Right lobe of liver (tissue), 6 donors: ENCODE data around the gene KLC1. TPM values are rescaled to one million over a fixed set of nuclear protein-coding genes. Genes with fewer than 3 reads are reported as not detected.

ENCODE experiments used
- ATAC-seq, 4 donors: fragments of 200-7000 bp; cut with Tn5 transposase; one replicate each; pipeline ENCODE4 v1.9.1; 2020; ENCODE audit warnings: mild to moderate bottlenecking in 4 of 4, moderate library complexity in 4 of 4
- DNase-seq, 3 donors: peaks; one replicate each; pipeline ENCODE4 v3.0.0-alpha.2; 2020
- H3K27ac ChIP-seq, 3 donors: fragments of 200-600 bp; one replicate each; pipeline ENCODE4 v1.8.0; 2022
- H3K27me3 ChIP-seq, 2 donors: fragments of 200-600 bp; one replicate each; pipeline ENCODE4 v1.8.0; 2022
- H3K36me3 ChIP-seq, 4 donors: fragments of 200-600 bp; sonication (generic) in 1 of 4; one replicate each; pipeline versions ENCODE4 v1.5.1 to v1.8.0; 2017 to 2022; ENCODE audit warnings: control low read depth in 1 of 4
- H3K4me1 ChIP-seq, 4 donors: fragments of 200-600 bp; sonication (generic) in 1 of 4; one replicate each; pipeline versions ENCODE4 v1.5.1 to v1.8.0; 2017 to 2022; ENCODE audit warnings: control low read depth in 1 of 4
- H3K4me3 ChIP-seq, 3 donors: fragments of 200-600 bp; one replicate each; pipeline ENCODE4 v1.8.0; 2022
- H3K9me3 ChIP-seq, 4 donors: fragments of 200-600 bp; sonication (generic) in 1 of 4; one replicate each; pipeline versions ENCODE4 v1.5.1 to v1.8.0; 2017 to 2022; ENCODE audit warnings: control low read depth in 1 of 4
- CTCF ChIP-seq, 4 donors: fragments of 200-600 bp in 3 of 4; fragments of 450-650 bp in 1 of 4; IDR thresholded peaks; one replicate each; pipeline versions ENCODE4 v1.5.1 to v1.8.0; 2016 to 2022; ENCODE audit warnings: antibody characterized with exemption in 4 of 4, mild to moderate bottlenecking in 2 of 4
- POLR2A ChIP-seq: fragments of 450-650 bp; IDR thresholded peaks from one replicate; pipeline ENCODE4 v1.6.1; 2017; ENCODE audit warnings: antibody characterized with exemption, mild to moderate bottlenecking
- WGBS: methylation state at CpG from one replicate; pipeline ENCODE4 v1.1.6; 2018; ENCODE audit warnings: low coverage, low lambda C conversion rate; ENCODE audit not compliant: insufficient coverage; ENCODE audit errors: missing lambda C conversion rate; 5-methylcytosine and 5-hydroxymethylcytosine counted together
- intact Hi-C, 2 donors: fragments of 100-400 bp; cut with DNase I; formaldehyde crosslinking; loops; one replicate each; pipeline versions ENCODE4 v1.11.2 to v1.14.1; 2022
- total RNA-seq, 6 experiments: library from RNA; depleted of rRNA in 2 of 6; stranded (reverse); fragments of >200 nt in 2 of 6; fragmentation: NEBNext Ultra II Directional in 3 of 6; extraction: Animal tissue kit (Norgen Biotek cat#: 25700) in 3 of 6; gene quantifications; one replicate each; pipeline versions ENCODE4 v1.1.0 to v1.2.4, GENCODE V29; 2016 to 2023
- donor health status: DM: no; HTN: yes; CAD: no.
- donor health status: DM: no; HTN: no; CAD: no.
- donor health status: DM: no; HTN: no; CAD: no.
- donor health status: DM: no; HTN: yes; CAD: no.
- donor health status: DM: no; HTN: yes; CAD: no.

The KLC1 gene
- total RNA-seq, 6 experiments from 2014 or later = 45.8 to 78.9 (median 58.0) TPM

- no peak for DNase-seq
These were observed 51.6 kb downstream of the KLC1 start for GRCh38 chr14:103680491-103681231.

DNA sequence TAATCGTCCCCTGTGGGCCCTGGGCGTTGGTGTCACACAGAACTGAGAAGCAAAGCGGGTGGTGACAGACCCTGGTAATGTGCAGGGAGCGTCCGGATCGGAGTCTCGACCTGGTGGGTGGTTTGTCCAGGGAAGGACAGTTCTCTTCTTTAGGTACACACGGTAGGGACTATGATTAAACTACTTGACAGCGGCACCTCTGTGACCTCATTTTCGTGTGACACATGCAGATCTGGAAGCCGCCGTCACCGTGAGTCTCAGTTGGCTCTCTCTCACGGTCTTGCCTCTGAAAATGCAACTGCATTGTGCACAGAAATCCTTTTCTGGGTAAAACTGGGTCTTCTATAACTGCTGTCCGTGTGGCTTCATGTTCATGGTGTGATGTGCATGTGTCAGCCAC is 54.1 kb downstream of the KLC1 start:
- 86% methylated on average over 13 of the region's 15 CpGs for WGBS
- no peaks in the 10 kb centered on the region for H3K4me1 ChIP-seq

More at GRCh38 chr14:103680491-103681231, 51.6 kb downstream of the KLC1 start:
- ATAC-seq = no peak
- intact Hi-C loops = no loop called here
- Histone ChIP-seq H3K4me3 (no peak overlapping the region), H3K4me1 (no peaks in the 10 kb centered on the region), H3K9me3 (no peaks in the 10 kb centered on the region), H3K27ac (no peak overlapping the region), H3K36me3 (peaks cover 22 to 98% (median 45%) of the 10 kb centered on the region in 4 donors), H3K27me3 (no peaks in the 10 kb centered on the region)
- 86% methylated on average over 15 of the region's 17 CpGs for WGBS
- TF ChIP-seq POLR2A (no peak), CTCF (IDR thresholded peaks at IDR 0.05) (no peak)

GRCh38 chr14:103684471-103684870 is 55.5 kb downstream of the KLC1 start:
- Histone ChIP-seq H3K36me3 (peaks cover 16 to 82% (median 32%) of the 10 kb centered on the region in 4 donors), H3K27me3 (no peaks in the 10 kb centered on the region), H3K9me3 (no peaks in the 10 kb centered on the region), H3K27ac (no peak overlapping the region), H3K4me3 (no peak overlapping the region), H3K4me1 (no peaks in the 10 kb centered on the region)
- TF ChIP-seq CTCF (IDR thresholded peaks at IDR 0.05) = no peak
- TF ChIP-seq POLR2A = no peak
- WGBS = 80% methylated on average over 4 of the region's 6 CpGs
- intact Hi-C loops = no loop called here
- DNase-seq (peak in 1 of 3 donors; percentile 35), ATAC-seq (no peak)

More for the DNA sequence above, 54.1 kb downstream of the KLC1 start:
- no peaks in the 10 kb centered on the region for H3K9me3 ChIP-seq
- no peak for TF ChIP-seq CTCF (IDR thresholded peaks at IDR 0.05)
- TF ChIP-seq POLR2A = no peak
- ATAC-seq (no peak), DNase-seq (no peak)
- intact Hi-C loops = no loop called here
- H3K27me3 ChIP-seq = no peaks in the 10 kb centered on the region
- H3K27ac ChIP-seq = no peak overlapping the region
- H3K36me3 ChIP-seq = peaks cover 16 to 88% (median 39%) of the 10 kb centered on the region in 4 donors
- H3K4me3 ChIP-seq = no peak overlapping the region

DNA sequence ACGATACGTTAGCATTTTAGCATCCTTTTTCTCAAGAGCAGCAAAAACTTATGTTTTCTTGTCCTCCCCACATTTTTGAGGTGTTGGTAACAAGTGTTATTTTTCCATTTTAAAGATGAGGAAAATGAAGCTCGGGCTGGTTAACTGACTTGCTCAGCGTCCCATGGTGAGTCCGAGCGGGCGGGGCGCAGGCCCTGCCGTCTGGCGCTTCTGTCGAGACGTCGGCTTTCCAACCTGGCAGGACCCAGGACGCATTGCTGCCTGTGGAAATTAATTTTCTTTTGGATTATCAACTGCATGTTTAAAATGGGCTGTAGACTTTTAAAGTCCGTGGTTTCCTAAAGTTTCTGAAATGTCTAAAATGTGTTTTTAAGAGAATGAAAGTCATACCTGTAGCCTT is 55.9 kb downstream of the KLC1 start:
- Histone ChIP-seq H3K9me3 (no peaks in the 10 kb centered on the region), H3K27me3 (no peaks in the 10 kb centered on the region), H3K4me1 (no peaks in the 10 kb centered on the region), H3K36me3 (peaks cover 16 to 79% (median 30%) of the 10 kb centered on the region in 4 donors), H3K4me3 (no peak overlapping the region), H3K27ac (no peak overlapping the region)
- ATAC-seq (no peak), DNase-seq (no peak)
- WGBS = 88% methylated on average over 15 of the region's 15 CpGs
- TF ChIP-seq CTCF (IDR thresholded peaks at IDR 0.05) (no peak), POLR2A (no peak)
- intact Hi-C loops = no loop called here
